ENCODE results near the gene COL4A1.

Gene COL4A1

GRCh38 chr13:110158226-110158625 is 148.7 kb downstream of the COL4A1 start:
- no peak overlapping the region for H4K8ac ChIP-seq (ENCODE audit: low read depth, low read length)
- no peak overlapping the region for H4K5ac ChIP-seq (ENCODE audit: low read length)
- no peak overlapping the region for H3K9ac ChIP-seq (ENCODE audit: low read length)
- no peak overlapping the region for H3K23ac ChIP-seq (ENCODE audit: low read length)
- H3K27me3 ChIP-seq (ENCODE audit: insufficient read depth, low read length, poor library complexity): no peaks in the 10 kb centered on the region
- peaks cover 8% of the 10 kb centered on the region for H3K36me3 ChIP-seq (ENCODE audit: control insufficient read depth, insufficient read depth, low read length)
- no CpG with 5 or more reads among the region's 2 CpGs for WGBS (ENCODE audit: extremely low coverage, insufficient coverage, low lambda C conversion rate)
- no peak overlapping the region for H3K4me3 ChIP-seq (ENCODE audit: low read length)
- no peaks in the 10 kb centered on the region for H3K79me1 ChIP-seq (ENCODE audit: low read length)
- no peak for DNase-seq
- H3K56ac ChIP-seq (ENCODE audit: low read length): no peak overlapping the region
- H2BK120ac ChIP-seq (ENCODE audit: low read depth, low read length): no peak overlapping the region
- H3K4me1 ChIP-seq (ENCODE audit: control insufficient read depth, low read depth, low read length): no peaks in the 10 kb centered on the region
- no peak overlapping the region for H3K4me2 ChIP-seq (ENCODE audit: low read length)
- H3K18ac ChIP-seq (ENCODE audit: low read length): no peak overlapping the region
- H3K27ac ChIP-seq (ENCODE audit: low read depth, low read length): no peak overlapping the region
- no peak overlapping the region for H2BK15ac ChIP-seq (replicated peaks; ENCODE audit: low read depth)
- H2AK5ac ChIP-seq (ENCODE audit: low read length): no peak overlapping the region
- H3K4ac ChIP-seq (ENCODE audit: low read depth, low read length): no peak overlapping the region
- no peak overlapping the region for H2BK5ac ChIP-seq (ENCODE audit: low read length)
- H3K79me2 ChIP-seq (ENCODE audit: control insufficient read depth, insufficient read depth, low read length): no peaks in the 10 kb centered on the region

- no peaks in the 10 kb centered on the region for H3K27me3 ChIP-seq (ENCODE audit: insufficient read depth, low read length, poor library complexity)
- WGBS (ENCODE audit: extremely low coverage, insufficient coverage, low lambda C conversion rate): no CpG with 5 or more reads among the region's 1 CpG
- H4K5ac ChIP-seq (ENCODE audit: low read length): no peak overlapping the region
- H3K4me3 ChIP-seq (ENCODE audit: low read length): no peak overlapping the region
- H3K4me1 ChIP-seq (ENCODE audit: control insufficient read depth, low read depth, low read length): no peaks in the 10 kb centered on the region
- H2BK5ac ChIP-seq (ENCODE audit: low read length): no peak overlapping the region
- H3K9ac ChIP-seq (ENCODE audit: low read length): no peak overlapping the region
- no peak overlapping the region for H2BK15ac ChIP-seq (replicated peaks; ENCODE audit: low read depth)
- H2AK5ac ChIP-seq (ENCODE audit: low read length): no peak overlapping the region
- H3K79me1 ChIP-seq (ENCODE audit: low read length): no peaks in the 10 kb centered on the region
- no peak overlapping the region for H3K23ac ChIP-seq (ENCODE audit: low read length)
- H3K18ac ChIP-seq (ENCODE audit: low read length): no peak overlapping the region
- no peak overlapping the region for H3K56ac ChIP-seq (ENCODE audit: low read length)
- no peaks in the 10 kb centered on the region for H3K79me2 ChIP-seq (ENCODE audit: control insufficient read depth, insufficient read depth, low read length)
- no peak overlapping the region for H3K4ac ChIP-seq (ENCODE audit: low read depth, low read length)
- H3K27ac ChIP-seq (ENCODE audit: low read depth, low read length): no peak overlapping the region
- H3K4me2 ChIP-seq (ENCODE audit: low read length): no peak overlapping the region
- no peak for DNase-seq
- no peak overlapping the region for H4K8ac ChIP-seq (ENCODE audit: low read depth, low read length)
- H3K36me3 ChIP-seq (ENCODE audit: control insufficient read depth, insufficient read depth, low read length): peaks cover 5% of the 10 kb centered on the region
- no peak overlapping the region for H2BK120ac ChIP-seq (ENCODE audit: low read depth, low read length)
Observed at GRCh38 chr13:110157718-110158117, 149.2 kb downstream of the COL4A1 start.

GRCh38 chr13:110156301-110157049 is 150.5 kb downstream of the COL4A1 start:
- Histone ChIP-seq H3K4me2 (ENCODE audit: low read length) (no peak overlapping the region), H4K5ac (ENCODE audit: low read length) (no peak overlapping the region), H2AK5ac (ENCODE audit: low read length) (no peak overlapping the region), H3K27me3 (ENCODE audit: insufficient read depth, low read length, poor library complexity) (no peaks in the 10 kb centered on the region), H3K27ac (ENCODE audit: low read depth, low read length) (no peak overlapping the region), H3K4ac (ENCODE audit: low read depth, low read length) (no peak overlapping the region), H3K18ac (ENCODE audit: low read length) (no peak overlapping the region), H3K4me3 (ENCODE audit: low read length) (no peak overlapping the region), H3K36me3 (ENCODE audit: control insufficient read depth, insufficient read depth, low read length) (peaks cover 4% of the 10 kb centered on the region), H3K56ac (ENCODE audit: low read length) (no peak overlapping the region), H3K79me1 (ENCODE audit: low read length) (no peaks in the 10 kb centered on the region), H2BK15ac (replicated peaks; ENCODE audit: low read depth) (no peak overlapping the region), H4K8ac (ENCODE audit: low read depth, low read length) (no peak overlapping the region), H3K23ac (ENCODE audit: low read length) (no peak overlapping the region), H2BK5ac (ENCODE audit: low read length) (no peak overlapping the region), H2BK120ac (ENCODE audit: low read depth, low read length) (no peak overlapping the region), H3K4me1 (ENCODE audit: control insufficient read depth, low read depth, low read length) (no peaks in the 10 kb centered on the region), H3K9ac (ENCODE audit: low read length) (no peak overlapping the region), H3K79me2 (ENCODE audit: control insufficient read depth, insufficient read depth, low read length) (no peaks in the 10 kb centered on the region)
- DNase-seq: no peak
- WGBS (ENCODE audit: extremely low coverage, insufficient coverage, low lambda C conversion rate): no CpG with 5 or more reads among the region's 5 CpGs

GRCh38 chr13:110155072-110155471 is 151.9 kb downstream of the COL4A1 start:
- no peaks in the 10 kb centered on the region for H3K79me2 ChIP-seq (ENCODE audit: control insufficient read depth, insufficient read depth, low read length)
- no peak overlapping the region for H3K9ac ChIP-seq (ENCODE audit: low read length)
- H2BK15ac ChIP-seq (replicated peaks; ENCODE audit: low read depth): no peak overlapping the region
- peaks cover 2% of the 10 kb centered on the region for H3K36me3 ChIP-seq (ENCODE audit: control insufficient read depth, insufficient read depth, low read length)
- H2BK120ac ChIP-seq (ENCODE audit: low read depth, low read length): no peak overlapping the region
- no peaks in the 10 kb centered on the region for H3K4me1 ChIP-seq (ENCODE audit: control insufficient read depth, low read depth, low read length)
- no peak overlapping the region for H3K56ac ChIP-seq (ENCODE audit: low read length)
- no peak overlapping the region for H3K27ac ChIP-seq (ENCODE audit: low read depth, low read length)
- no peak overlapping the region for H2AK5ac ChIP-seq (ENCODE audit: low read length)
- H2BK5ac ChIP-seq (ENCODE audit: low read length): no peak overlapping the region
- no peak overlapping the region for H3K18ac ChIP-seq (ENCODE audit: low read length)
- no peaks in the 10 kb centered on the region for H3K27me3 ChIP-seq (ENCODE audit: insufficient read depth, low read length, poor library complexity)
- DNase-seq: no peak
- H3K23ac ChIP-seq (ENCODE audit: low read length): no peak overlapping the region
- H3K79me1 ChIP-seq (ENCODE audit: low read length): no peaks in the 10 kb centered on the region
- no peak overlapping the region for H3K4ac ChIP-seq (ENCODE audit: low read depth, low read length)
- H4K8ac ChIP-seq (ENCODE audit: low read depth, low read length): no peak overlapping the region
- no peak overlapping the region for H3K4me2 ChIP-seq (ENCODE audit: low read length)
- no CpG with 5 or more reads among the region's 14 CpGs for WGBS (ENCODE audit: extremely low coverage, insufficient coverage, low lambda C conversion rate)
- no peak overlapping the region for H4K5ac ChIP-seq (ENCODE audit: low read length)
- no peak overlapping the region for H3K4me3 ChIP-seq (ENCODE audit: low read length)

- H3K36me3 ChIP-seq (ENCODE audit: control insufficient read depth, insufficient read depth, low read length): peaks cover 2% of the 10 kb centered on the region
Observed at GRCh38 chr13:110154410-110154933, 152.5 kb downstream of the COL4A1 start.

GRCh38 chr13:110152351-110152750 is 154.6 kb downstream of the COL4A1 start:
- H2BK15ac ChIP-seq (replicated peaks; ENCODE audit: low read depth): no peak overlapping the region
- no peak overlapping the region for H3K18ac ChIP-seq (ENCODE audit: low read length)
- H3K79me1 ChIP-seq (ENCODE audit: low read length): no peaks in the 10 kb centered on the region
- no peak overlapping the region for H2BK120ac ChIP-seq (ENCODE audit: low read depth, low read length)
- H3K23ac ChIP-seq (ENCODE audit: low read length): no peak overlapping the region
- H4K5ac ChIP-seq (ENCODE audit: low read length): no peak overlapping the region
- no peak overlapping the region for H4K8ac ChIP-seq (ENCODE audit: low read depth, low read length)
- no peak overlapping the region for H3K4me2 ChIP-seq (ENCODE audit: low read length)
- H3K4ac ChIP-seq (ENCODE audit: low read depth, low read length): no peak overlapping the region
- H2BK5ac ChIP-seq (ENCODE audit: low read length): no peak overlapping the region
- H3K36me3 ChIP-seq (ENCODE audit: control insufficient read depth, insufficient read depth, low read length): no peaks in the 10 kb centered on the region
- no peak overlapping the region for H3K9ac ChIP-seq (ENCODE audit: low read length)
- no CpG with 5 or more reads among the region's 17 CpGs for WGBS (ENCODE audit: extremely low coverage, insufficient coverage, low lambda C conversion rate)
- DNase-seq: no peak
- no peak overlapping the region for H2AK5ac ChIP-seq (ENCODE audit: low read length)
- no peak overlapping the region for H3K27ac ChIP-seq (ENCODE audit: low read depth, low read length)
- H3K79me2 ChIP-seq (ENCODE audit: control insufficient read depth, insufficient read depth, low read length): no peaks in the 10 kb centered on the region
- no peaks in the 10 kb centered on the region for H3K4me1 ChIP-seq (ENCODE audit: control insufficient read depth, low read depth, low read length)
- no peak overlapping the region for H3K56ac ChIP-seq (ENCODE audit: low read length)
- H3K27me3 ChIP-seq (ENCODE audit: insufficient read depth, low read length, poor library complexity): no peaks in the 10 kb centered on the region
- H3K4me3 ChIP-seq (ENCODE audit: low read length): no peak overlapping the region

More at GRCh38 chr13:110154410-110154933, 152.5 kb downstream of the COL4A1 start:
- H3K4me3 ChIP-seq (ENCODE audit: low read length): no peak overlapping the region
- no peak overlapping the region for H4K8ac ChIP-seq (ENCODE audit: low read depth, low read length)
- no peak overlapping the region for H2BK120ac ChIP-seq (ENCODE audit: low read depth, low read length)
- H2BK5ac ChIP-seq (ENCODE audit: low read length): no peak overlapping the region
- WGBS (ENCODE audit: extremely low coverage, insufficient coverage, low lambda C conversion rate): no CpG with 5 or more reads among the region's 7 CpGs
- no peak overlapping the region for H3K23ac ChIP-seq (ENCODE audit: low read length)
- no peak overlapping the region for H3K27ac ChIP-seq (ENCODE audit: low read depth, low read length)
- no peaks in the 10 kb centered on the region for H3K4me1 ChIP-seq (ENCODE audit: control insufficient read depth, low read depth, low read length)
- H2AK5ac ChIP-seq (ENCODE audit: low read length): no peak overlapping the region
- no peaks in the 10 kb centered on the region for H3K27me3 ChIP-seq (ENCODE audit: insufficient read depth, low read length, poor library complexity)
- H3K4ac ChIP-seq (ENCODE audit: low read depth, low read length): no peak overlapping the region
- no peak overlapping the region for H2BK15ac ChIP-seq (replicated peaks; ENCODE audit: low read depth)
- no peak overlapping the region for H3K18ac ChIP-seq (ENCODE audit: low read length)
- H3K56ac ChIP-seq (ENCODE audit: low read length): no peak overlapping the region
- H4K5ac ChIP-seq (ENCODE audit: low read length): no peak overlapping the region
- no peak overlapping the region for H3K9ac ChIP-seq (ENCODE audit: low read length)
- no peaks in the 10 kb centered on the region for H3K79me2 ChIP-seq (ENCODE audit: control insufficient read depth, insufficient read depth, low read length)
- DNase-seq: no peak
- no peak overlapping the region for H3K4me2 ChIP-seq (ENCODE audit: low read length)
- H3K79me1 ChIP-seq (ENCODE audit: low read length): no peaks in the 10 kb centered on the region
